A673 (cell line): ENCODE results near the gene COX20. TPM values are rescaled to one million over a fixed set of nuclear protein-coding genes. Genes with fewer than 3 reads are reported as not detected.

Experiments
- Bru-seq: library from RNA; stranded (reverse); fragments of 400-500 nt; gene quantifications from one replicate; lab custom pipeline; 2021; lab: Mats Ljungman, UMichigan
- BruChase-seq, 2 experiments: library from RNA; stranded (reverse); fragments of 400-500 nt; gene quantifications; one replicate each; lab custom pipeline; 2021; lab: Mats Ljungman, UMichigan
- BruUV-seq: library from RNA; stranded (reverse); fragments of 400-500 nt; replicated peaks from 2 replicates; lab custom pipeline; 2021; lab: Mats Ljungman, UMichigan
- CTCF ChIA-PET: fragments of 300-600 bp; sonication (Branson Sonifier 250); formaldehyde crosslinking; loops from one replicate; lab custom pipeline; 2022; ENCODE audit warnings: antibody characterized with exemption; lab: Charles Lee
- POLR2A ChIA-PET: fragments of 300-600 bp; sonication (Branson Sonifier 250); formaldehyde crosslinking; loops from one replicate; lab custom pipeline; 2022; ENCODE audit warnings: antibody characterized with exemption; ENCODE audit not compliant: low non-redundant PET; lab: Charles Lee
- DNase-seq: peaks from one replicate; pipeline ENCODE4 v3.0.0-alpha.2; 2015; ENCODE audit warnings: low spot score
- H3K27ac ChIP-seq: fragments of 200-600 bp; sonication (generic); 2 replicates; pipeline ENCODE4 v1.5.1; 2016; ENCODE audit warnings: mixed run types, low read depth, mild to moderate bottlenecking, mixed read lengths, antibody characterized with exemption, low read length; ENCODE audit not compliant: poor library complexity, severe bottlenecking
- H3K27me3 ChIP-seq: fragments of 200-600 bp; sonication (generic); replicated peaks from 2 replicates; pipeline ENCODE4 v1.6.1; 2017; ENCODE audit warnings: mixed run types, low read depth, mild to moderate bottlenecking, mixed read lengths, antibody characterized with exemption, low read length; ENCODE audit not compliant: insufficient read depth, poor library complexity
- H3K36me3 ChIP-seq: fragments of 200-600 bp; sonication (generic); 2 replicates; pipeline ENCODE4 v1.6.1; 2016; ENCODE audit warnings: mixed run types, mild to moderate bottlenecking, mixed read lengths, antibody characterized with exemption, low read length; ENCODE audit not compliant: insufficient read depth, poor library complexity, severe bottlenecking
- H3K4me1 ChIP-seq: fragments of 200-600 bp; sonication (generic); 2 replicates; pipeline ENCODE4 v1.6.1; 2017; ENCODE audit warnings: mixed run types, mild to moderate bottlenecking, mixed read lengths, antibody characterized with exemption, low read length; ENCODE audit not compliant: insufficient read depth, poor library complexity, severe bottlenecking
- H3K4me3 ChIP-seq: fragments of 200-600 bp; sonication (generic); 2 replicates; pipeline ENCODE4 v1.5.1; 2016; ENCODE audit warnings: low read depth, mixed run types, mild to moderate bottlenecking, mixed read lengths, low read length; ENCODE audit not compliant: poor library complexity, severe bottlenecking
- H3K9me3 ChIP-seq: fragments of 200-600 bp; sonication (generic); 2 replicates; pipeline ENCODE4 v1.6.1; 2016; ENCODE audit warnings: mixed run types, low read depth, mild to moderate bottlenecking, mixed read lengths, antibody characterized with exemption, low read length; ENCODE audit not compliant: poor library complexity, severe bottlenecking
- EZH2 ChIP-seq: fragments of 200-600 bp; sonication (generic); IDR thresholded peaks from 2 replicates; pipeline ENCODE4 v1.6.1; 2017; ENCODE audit warnings: borderline replicate concordance, low read depth, mild to moderate bottlenecking, mixed read lengths, antibody characterized with exemption, low read length; ENCODE audit not compliant: poor library complexity, severe bottlenecking
- intact Hi-C: fragments of 100-400 bp; cut with micrococcal nuclease; formaldehyde crosslinking; loops from one replicate; pipeline ENCODE4 v1.10.0; 2022; ENCODE audit not compliant: unreplicated experiment
- long read RNA-seq: library from polyadenylated mRNA; stranded (forward); transcript quantifications from one replicate; pipeline ENCODE4 v2.0.0, GENCODE V29; 2022
- total RNA-seq: library from RNA; stranded (reverse); gene quantifications from 2 replicates; pipeline ENCODE4 v1.2.3, GENCODE V29; 2021
- TF ChIP-seq, protein P1 (sequence below): fragments of 300-800, 200-600 bp; sonication (generic); conservative IDR thresholded peaks from 2 replicates; pipeline ENCODE4 v1.5.1; 2017; ENCODE audit warnings: low read depth, mild to moderate bottlenecking, antibody characterized with exemption, low read length, moderate library complexity, mixed read lengths

COX20 gene
- total RNA-seq, result 48.0 and 59.0 TPM in 2 replicates
- percentile 95 among the genes with signal in this experiment for Bru-seq, nascent RNA
- BruChase-seq, experiment 1, labeled RNA remaining after a 2-hour chase, result percentile 89 among the genes with signal in this experiment
- BruChase-seq, experiment 2, labeled RNA remaining after a 6-hour chase, result percentile 92 among the genes with signal in this experiment
- long read RNA-seq, transcript COX20-203 (4 exons, 2,631 nt), result major isoform, 110 of 140 reads
- long read RNA-seq, transcript COX20-202 (3 exons, 1,005 nt), result minor isoform, 19 of 140 reads
- long read RNA-seq, partial matches to known transcripts, result 0 of 140 reads
- long read RNA-seq, other reads (novel, unspliced or antisense), result 8 of 140 reads

DNA sequence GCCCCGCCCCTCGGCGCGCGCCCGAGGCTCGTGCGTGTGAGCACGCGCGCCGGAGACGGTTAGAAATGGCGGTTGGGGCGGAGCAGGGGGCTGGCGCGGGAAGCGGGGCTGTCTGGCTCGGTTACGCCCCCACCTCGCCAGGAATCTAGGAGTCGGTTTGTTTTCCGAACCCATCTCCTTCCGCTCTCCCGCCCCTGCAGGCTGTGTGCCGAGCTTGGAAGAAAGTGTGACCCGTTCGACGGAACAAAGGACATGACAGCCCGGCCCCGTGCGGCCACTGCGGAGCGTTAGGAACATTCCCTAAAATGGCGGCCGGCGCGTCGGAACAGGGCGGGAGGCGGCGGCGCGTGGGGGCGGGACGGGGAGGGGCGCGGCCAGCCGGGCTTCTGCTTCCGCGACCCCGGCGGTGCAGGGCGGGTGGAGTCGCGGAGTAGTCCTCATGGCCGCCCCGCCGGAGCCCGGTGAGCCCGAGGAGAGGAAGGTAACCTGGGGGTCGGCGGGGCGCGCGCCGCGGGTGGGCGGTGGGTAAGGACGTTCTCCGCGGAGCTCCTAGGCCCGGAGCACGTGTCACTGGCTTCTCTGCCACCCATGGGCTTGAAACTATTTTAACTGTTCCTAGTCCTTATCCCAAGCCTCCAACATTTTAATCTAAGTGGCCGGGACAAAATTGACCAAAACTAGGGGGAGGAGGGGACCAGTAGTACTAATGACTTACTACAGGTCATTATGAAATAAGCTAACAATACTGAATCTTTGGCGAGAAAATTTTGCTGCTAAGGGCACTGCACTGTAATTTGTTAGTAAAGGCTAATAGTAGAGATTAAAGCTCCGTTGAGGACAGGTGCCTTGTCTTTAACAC lies at the start of gene COX20:
Gene COX20, plus strand, starts transcription at position 383 of the 859 bp plus-strand sequence. Its CDS starts 57 bp downstream, at position 440.
- Histone ChIP-seq H3K4me3 (peak within 1 kb of the TSS; percentile 72), H3K9me3 (no peaks in the 10 kb centered on the region), H3K27ac (peak within 1 kb of the TSS; percentile 97), H3K36me3 (peaks cover 13% of the 10 kb centered on the region), H3K27me3 (no peaks in the 10 kb centered on the region), H3K4me1 (peaks cover 23% of the 10 kb centered on the region)
- TF ChIP-seq, protein P1, sequence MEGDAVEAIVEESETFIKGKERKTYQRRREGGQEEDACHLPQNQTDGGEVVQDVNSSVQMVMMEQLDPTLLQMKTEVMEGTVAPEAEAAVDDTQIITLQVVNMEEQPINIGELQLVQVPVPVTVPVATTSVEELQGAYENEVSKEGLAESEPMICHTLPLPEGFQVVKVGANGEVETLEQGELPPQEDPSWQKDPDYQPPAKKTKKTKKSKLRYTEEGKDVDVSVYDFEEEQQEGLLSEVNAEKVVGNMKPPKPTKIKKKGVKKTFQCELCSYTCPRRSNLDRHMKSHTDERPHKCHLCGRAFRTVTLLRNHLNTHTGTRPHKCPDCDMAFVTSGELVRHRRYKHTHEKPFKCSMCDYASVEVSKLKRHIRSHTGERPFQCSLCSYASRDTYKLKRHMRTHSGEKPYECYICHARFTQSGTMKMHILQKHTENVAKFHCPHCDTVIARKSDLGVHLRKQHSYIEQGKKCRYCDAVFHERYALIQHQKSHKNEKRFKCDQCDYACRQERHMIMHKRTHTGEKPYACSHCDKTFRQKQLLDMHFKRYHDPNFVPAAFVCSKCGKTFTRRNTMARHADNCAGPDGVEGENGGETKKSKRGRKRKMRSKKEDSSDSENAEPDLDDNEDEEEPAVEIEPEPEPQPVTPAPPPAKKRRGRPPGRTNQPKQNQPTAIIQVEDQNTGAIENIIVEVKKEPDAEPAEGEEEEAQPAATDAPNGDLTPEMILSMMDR, result no peak
- no peak for TF ChIP-seq EZH2
- DNase-seq, result peak; percentile 95
- POLR2A ChIA-PET, result interaction anchor here (1.0 kb wide), 1 partner anchor 28 kb away, joined by 13 read pairs; no protein-coding TSS in a partner anchor
- intact Hi-C loops, result loop anchor here (2.0 to 10.0 kb wide), 2 partner anchors 27 to 209 kb away; no protein-coding TSS in a partner anchor
- no TSS peak for BruUV-seq
- CTCF ChIA-PET, result interaction anchor here (0.9 to 1.6 kb wide), 3 partner anchors 34 to 207 kb away, joined by 3 to 6 read pairs (median 3); no protein-coding TSS in a partner anchor

- DNase-seq, result no peak
- no peak for TF ChIP-seq EZH2
- TF ChIP-seq, protein P1, result no peak
- CTCF ChIA-PET, result interaction anchor here (0.6 kb wide), 1 partner anchor 185 kb away, joined by 3 read pairs; no protein-coding TSS in a partner anchor
- POLR2A ChIA-PET, result no interaction called here
- no peaks in the 10 kb centered on the region for H3K4me1 ChIP-seq
- H3K4me3 ChIP-seq, result no peak overlapping the region
- no peaks in the 10 kb centered on the region for H3K36me3 ChIP-seq
- intact Hi-C loops, result no loop called here
- no TSS peak for BruUV-seq
- no peak overlapping the region for H3K27ac ChIP-seq
- H3K9me3 ChIP-seq, result no peaks in the 10 kb centered on the region
- H3K27me3 ChIP-seq, result no peaks in the 10 kb centered on the region
Measured at GRCh38 chr1:244788493-244789275, 46.8 kb upstream of the COX20 start.

DNA sequence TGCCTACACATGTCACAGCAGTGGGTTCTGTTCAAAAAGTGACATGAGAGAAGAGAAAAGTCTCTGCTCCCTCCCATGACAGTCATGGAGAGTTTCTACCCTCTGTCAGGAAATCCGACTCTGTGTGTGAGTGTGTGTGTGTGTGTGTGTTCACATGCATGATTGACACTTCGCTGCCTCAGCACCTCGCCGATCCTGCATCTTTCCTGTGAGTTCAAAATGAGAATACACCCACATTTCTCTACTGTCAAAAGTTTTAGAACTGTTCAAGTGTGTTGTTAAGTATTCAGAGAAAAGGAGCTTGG lies 46.2 kb upstream of the COX20 start:
- POLR2A ChIA-PET, result interaction anchor here (0.7 kb wide), 1 partner anchor 55 kb away, joined by 4 read pairs; no protein-coding TSS in a partner anchor

More for the DNA sequence above, 46.2 kb upstream of the COX20 start:
- Histone ChIP-seq H3K27me3 (no peaks in the 10 kb centered on the region), H3K36me3 (no peaks in the 10 kb centered on the region), H3K4me1 (no peaks in the 10 kb centered on the region), H3K9me3 (no peaks in the 10 kb centered on the region), H3K27ac (no peak overlapping the region), H3K4me3 (no peak overlapping the region)
- no peak for DNase-seq
- intact Hi-C loops, result no loop called here
- CTCF ChIA-PET, result interaction anchor here (0.6 kb wide), 1 partner anchor 186 kb away, joined by 3 read pairs; no protein-coding TSS in a partner anchor
- no TSS peak for BruUV-seq
- no peak for TF ChIP-seq EZH2
- TF ChIP-seq, protein P1, result no peak
